ENCODE results near the gene RPL14.

DNA sequence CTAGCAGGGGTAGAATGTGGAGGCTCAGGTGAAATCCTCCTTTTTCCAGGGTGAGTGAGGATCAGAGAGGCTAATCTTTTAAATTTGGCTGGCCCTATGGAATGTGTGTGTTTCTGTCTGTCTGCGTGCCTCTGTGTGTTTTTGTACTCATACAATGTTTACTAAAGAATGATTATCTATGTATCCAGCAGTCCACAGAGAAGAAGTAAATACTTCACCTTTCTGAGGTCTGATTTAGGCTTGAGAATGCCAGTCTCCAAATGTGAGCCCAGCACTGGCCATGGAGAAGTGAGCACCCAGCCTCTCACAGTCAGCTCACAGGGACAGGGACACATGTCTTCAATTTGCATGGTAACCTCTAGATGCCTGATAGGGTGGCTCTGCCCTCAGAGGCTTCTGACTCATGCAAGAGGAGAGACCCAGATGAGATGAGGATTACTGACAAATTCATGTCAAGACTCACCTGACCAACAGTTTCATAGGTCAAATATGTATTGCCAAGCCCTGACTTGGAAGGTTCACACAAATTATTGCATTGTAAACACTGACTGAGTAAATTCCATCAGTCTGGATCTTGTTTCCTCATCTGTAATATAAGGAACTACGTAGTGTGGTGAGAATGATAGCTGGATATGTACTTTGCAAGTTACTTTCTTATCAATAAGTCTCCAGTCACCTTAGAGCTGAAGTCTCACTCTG is 39.1 kb upstream of the RPL14 start:
- TF ChIP-seq, protein P1, sequence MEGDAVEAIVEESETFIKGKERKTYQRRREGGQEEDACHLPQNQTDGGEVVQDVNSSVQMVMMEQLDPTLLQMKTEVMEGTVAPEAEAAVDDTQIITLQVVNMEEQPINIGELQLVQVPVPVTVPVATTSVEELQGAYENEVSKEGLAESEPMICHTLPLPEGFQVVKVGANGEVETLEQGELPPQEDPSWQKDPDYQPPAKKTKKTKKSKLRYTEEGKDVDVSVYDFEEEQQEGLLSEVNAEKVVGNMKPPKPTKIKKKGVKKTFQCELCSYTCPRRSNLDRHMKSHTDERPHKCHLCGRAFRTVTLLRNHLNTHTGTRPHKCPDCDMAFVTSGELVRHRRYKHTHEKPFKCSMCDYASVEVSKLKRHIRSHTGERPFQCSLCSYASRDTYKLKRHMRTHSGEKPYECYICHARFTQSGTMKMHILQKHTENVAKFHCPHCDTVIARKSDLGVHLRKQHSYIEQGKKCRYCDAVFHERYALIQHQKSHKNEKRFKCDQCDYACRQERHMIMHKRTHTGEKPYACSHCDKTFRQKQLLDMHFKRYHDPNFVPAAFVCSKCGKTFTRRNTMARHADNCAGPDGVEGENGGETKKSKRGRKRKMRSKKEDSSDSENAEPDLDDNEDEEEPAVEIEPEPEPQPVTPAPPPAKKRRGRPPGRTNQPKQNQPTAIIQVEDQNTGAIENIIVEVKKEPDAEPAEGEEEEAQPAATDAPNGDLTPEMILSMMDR (IDR thresholded peaks at IDR 0.05), result no peak
- TF ChIP-seq POLR2A (IDR thresholded peaks at IDR 0.05), result no peak

All from prostate gland (tissue), 2 donors.